ENCODE measurements around the gene ZNF624. TPM values are rescaled to one million over a fixed set of nuclear protein-coding genes. Genes with fewer than 3 reads are reported as not detected.

The ZNF624 gene
- total RNA-seq, 3 donors from 2014 or later (not counting 1 experiment from before 2014, with no cell fraction given), result 4.9 to 7.5 (median 7.2) TPM

GRCh38 chr17:16617481-16618060, 36.1 kb downstream of the ZNF624 start:
- WGBS (ENCODE audit: insufficient coverage), result 93% methylated on average over 53 of the region's 53 CpGs
- Mint-ChIP-seq H3K4me1 (no peaks in the 10 kb centered on the region), H3K27ac (no peak overlapping the region), H3K27me3 (ENCODE audit: low read depth in 2 of 2) (no peaks in the 10 kb centered on the region), H3K36me3 (peaks cover 34% of the 10 kb centered on the region), H3K4me3 (no peak overlapping the region), H3K9me3 (peaks cover 16 to 32% of the 10 kb centered on the region in 2 donors)
- DNase-seq (no peak), ATAC-seq (no peak)
- no peaks in the 10 kb centered on the region for H3K27me3 ChIP-seq (ENCODE audit: control insufficient read depth, insufficient read depth, low read length)
- peaks cover 33% of the 10 kb centered on the region for H3K9me3 ChIP-seq (ENCODE audit: control insufficient read depth, insufficient read depth, low read length)
- intact Hi-C loops (cut with micrococcal nuclease), result no loop called here
- H3K4me3 ChIP-seq (ENCODE audit: low read length), result no peak overlapping the region
- H3K36me3 ChIP-seq (ENCODE audit: control insufficient read depth, insufficient read depth, low read length), result no peaks in the 10 kb centered on the region
- H3K4me1 ChIP-seq (ENCODE audit: control insufficient read depth, insufficient read depth, low read length), result no peaks in the 10 kb centered on the region
- no peak overlapping the region for H3K27ac ChIP-seq (ENCODE audit: low read length)
- TF ChIP-seq CTCF (IDR thresholded peaks at IDR 0.05), result no peak

DNA sequence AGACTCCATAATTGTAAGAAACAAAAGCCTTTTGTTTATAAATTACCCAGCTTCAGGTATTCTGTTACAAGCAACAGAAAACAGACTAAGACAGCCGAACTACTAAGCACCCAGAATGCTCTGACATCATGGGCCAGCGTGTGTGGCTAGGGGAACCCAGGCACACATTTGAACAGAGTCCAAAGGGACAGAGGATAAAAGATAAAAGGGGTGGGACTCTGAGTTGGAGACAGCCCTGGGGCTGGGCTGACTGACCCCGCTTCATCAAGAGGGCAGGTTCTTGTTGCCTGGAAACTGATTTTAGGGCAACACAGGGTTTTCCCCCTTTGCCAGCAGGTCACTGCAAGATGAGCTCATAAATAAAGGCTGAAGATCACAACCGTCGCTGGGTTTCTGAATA, 54.1 kb downstream of the ZNF624 start:
- Mint-ChIP-seq H3K36me3 (peaks cover 10% of the 10 kb centered on the region), H3K27me3 (ENCODE audit: low read depth in 2 of 2) (peaks cover 3 to 19% of the 10 kb centered on the region in 2 donors), H3K27ac (no peak overlapping the region), H3K4me3 (no peak overlapping the region), H3K4me1 (no peaks in the 10 kb centered on the region), H3K9me3 (peaks cover 2% of the 10 kb centered on the region in 2 donors)
- Histone ChIP-seq H3K27me3 (ENCODE audit: control insufficient read depth, insufficient read depth, low read length) (no peaks in the 10 kb centered on the region), H3K9me3 (ENCODE audit: control insufficient read depth, insufficient read depth, low read length) (peaks cover 3% of the 10 kb centered on the region), H3K4me1 (ENCODE audit: control insufficient read depth, insufficient read depth, low read length) (no peaks in the 10 kb centered on the region), H3K4me3 (ENCODE audit: low read length) (no peak overlapping the region), H3K27ac (ENCODE audit: low read length) (no peak overlapping the region), H3K36me3 (ENCODE audit: control insufficient read depth, insufficient read depth, low read length) (no peaks in the 10 kb centered on the region)
- TF ChIP-seq CTCF (IDR thresholded peaks at IDR 0.05), result no peak
- intact Hi-C loops (cut with micrococcal nuclease), result no loop called here
- WGBS (ENCODE audit: insufficient coverage), result 90% methylated on average over 5 of the region's 5 CpGs
- DNase-seq (no peak), ATAC-seq (no peak)

GRCh38 chr17:16593356-16594102, 60.1 kb downstream of the ZNF624 start:
- Mint-ChIP-seq H3K27me3 (ENCODE audit: low read depth in 2 of 2) (peaks cover 12 to 55% of the 10 kb centered on the region in 2 donors), H3K36me3 (no peaks in the 10 kb centered on the region), H3K27ac (no peak overlapping the region), H3K4me1 (peaks cover 0 to 7% of the 10 kb centered on the region in 2 donors), H3K4me3 (no peak overlapping the region), H3K9me3 (no peaks in the 10 kb centered on the region)
- WGBS (ENCODE audit: insufficient coverage), result 80% methylated on average over 1 of the region's 2 CpGs
- H3K27ac ChIP-seq (ENCODE audit: low read length), result no peak overlapping the region
- intact Hi-C loops (cut with micrococcal nuclease), result no loop called here
- H3K4me3 ChIP-seq (ENCODE audit: low read length), result no peak overlapping the region
- H3K9me3 ChIP-seq (ENCODE audit: control insufficient read depth, insufficient read depth, low read length), result no peaks in the 10 kb centered on the region
- TF ChIP-seq CTCF (IDR thresholded peaks at IDR 0.05), result no peak
- ATAC-seq (no peak), DNase-seq (no peak)
- H3K36me3 ChIP-seq (ENCODE audit: control insufficient read depth, insufficient read depth, low read length), result no peaks in the 10 kb centered on the region
- no peaks in the 10 kb centered on the region for H3K27me3 ChIP-seq (ENCODE audit: control insufficient read depth, insufficient read depth, low read length)
- H3K4me1 ChIP-seq (ENCODE audit: control insufficient read depth, insufficient read depth, low read length), result peaks cover 10% of the 10 kb centered on the region

Measured in natural killer cell (primary cell).